Stimulated activated naive CD8-positive, alpha-beta T cell treated with anti-CD3 and anti-CD28 coated beads, Interleukin-15, amount 100 ng/mL, for 72 hours (primary cell): ENCODE measurements around the gene RHOV.

Experiments
- ATAC-seq: fragments of 150-1000 bp; cut with Tn5 transposase; 2 replicates; pipeline ENCODE4 v1.10.0; 2021; ENCODE audit warnings: mild to moderate bottlenecking, moderate library complexity
- DNase-seq, 2 donors: peaks; one replicate each; pipeline ENCODE4 v3.0.0; 2021 to 2022
- H3K27ac Mint-ChIP-seq, 2 donors: one replicate each; pipeline ENCODE4 v1.8.0; 2022; ENCODE audit warnings: mild to moderate bottlenecking in 2 of 2, mixed read lengths in 2 of 2, moderate library complexity in 2 of 2
- H3K27me3 Mint-ChIP-seq: one replicate; pipeline ENCODE4 v1.8.0; 2022; ENCODE audit warnings: mixed read lengths
- H3K4me1 Mint-ChIP-seq: one replicate; pipeline ENCODE4 v1.8.0; 2022; ENCODE audit warnings: mild to moderate bottlenecking, mixed read lengths
- H3K4me3 Mint-ChIP-seq, 2 donors: one replicate each; pipeline ENCODE4 v1.8.0; 2022; ENCODE audit warnings: mild to moderate bottlenecking in 2 of 2, mixed read lengths in 2 of 2, moderate library complexity in 1 of 2
- H3K9me3 Mint-ChIP-seq, 2 donors: one replicate each; pipeline ENCODE4 v1.8.0; 2022; ENCODE audit warnings: mixed read lengths in 2 of 2

RHOV gene

GRCh38 chr15:40845511-40846284, 28.3 kb downstream of the RHOV start:
- Mint-ChIP-seq H3K27ac (no peak overlapping the region), H3K9me3 (no peaks in the 10 kb centered on the region), H3K27me3 (peaks cover 27% of the 10 kb centered on the region), H3K4me1 (peaks cover 35% of the 10 kb centered on the region), H3K4me3 (peak overlapping the region; percentile 9 to 11)
- no peak for DNase-seq
- no peak for ATAC-seq

GRCh38 chr15:40845036-40845435, 29.0 kb downstream of the RHOV start:
- peaks cover 35% of the 10 kb centered on the region for H3K4me1 Mint-ChIP-seq
- peaks cover 27% of the 10 kb centered on the region for H3K27me3 Mint-ChIP-seq
- H3K4me3 Mint-ChIP-seq = peak overlapping the region; percentile 87 to 90
- H3K9me3 Mint-ChIP-seq = no peaks in the 10 kb centered on the region
- ATAC-seq = no peak
- no peak for DNase-seq
- peak overlapping the region in 1 of 2 donors; percentile 77 for H3K27ac Mint-ChIP-seq

GRCh38 chr15:40844696-40845030, 29.4 kb downstream of the RHOV start:
- peak in 1 of 2 donors; percentile 50 for DNase-seq
- H3K4me1 Mint-ChIP-seq = peaks cover 35% of the 10 kb centered on the region
- peaks cover 27% of the 10 kb centered on the region for H3K27me3 Mint-ChIP-seq
- H3K27ac Mint-ChIP-seq = peak overlapping the region in 1 of 2 donors; percentile 77
- H3K9me3 Mint-ChIP-seq = no peaks in the 10 kb centered on the region
- peak overlapping the region; percentile 87 to 90 for H3K4me3 Mint-ChIP-seq
- peak; percentile 68 for ATAC-seq

GRCh38 chr15:40843885-40844695, 29.9 kb downstream of the RHOV start, which contains the start of gene SPINT1:
Gene SPINT1, plus strand, starts transcription at chr15:40844048. Its CDS starts 507 bp downstream, at chr15:40844555.
- peak within 1 kb of the TSS in 1 of 2 donors; percentile 77 for H3K27ac Mint-ChIP-seq

GRCh38 chr15:40843261-40843884, 30.7 kb downstream of the RHOV start:
- no peak for DNase-seq
- Mint-ChIP-seq H3K27me3 (peaks cover 27% of the 10 kb centered on the region), H3K4me1 (peaks cover 35% of the 10 kb centered on the region), H3K27ac (no peak overlapping the region), H3K9me3 (no peaks in the 10 kb centered on the region), H3K4me3 (peak overlapping the region; percentile 61 to 78)
- ATAC-seq = no peak

More at GRCh38 chr15:40843885-40844695, 29.9 kb downstream of the RHOV start, which contains the start of gene SPINT1:
- H3K4me1 Mint-ChIP-seq = peaks cover 35% of the 10 kb centered on the region
- H3K9me3 Mint-ChIP-seq = no peaks in the 10 kb centered on the region
- DNase-seq (peak; percentile 59 to 61), ATAC-seq (peak; percentile 77)
- peaks cover 27% of the 10 kb centered on the region for H3K27me3 Mint-ChIP-seq
- H3K4me3 Mint-ChIP-seq = peak within 1 kb of the TSS; percentile 87 to 90

GRCh38 chr15:40841741-40842140, 32.3 kb downstream of the RHOV start:
- Mint-ChIP-seq H3K27me3 (peaks cover 27% of the 10 kb centered on the region), H3K4me3 (no peak overlapping the region), H3K9me3 (no peaks in the 10 kb centered on the region), H3K27ac (no peak overlapping the region), H3K4me1 (peaks cover 19% of the 10 kb centered on the region)
- DNase-seq (no peak), ATAC-seq (no peak)

- Mint-ChIP-seq H3K4me3 (no peak overlapping the region), H3K4me1 (no peaks in the 10 kb centered on the region), H3K9me3 (no peaks in the 10 kb centered on the region), H3K27ac (no peak overlapping the region), H3K27me3 (peaks cover 12% of the 10 kb centered on the region)
- ATAC-seq (no peak), DNase-seq (no peak)
These were observed 35.3 kb downstream of the RHOV start for GRCh38 chr15:40838756-40839155.

- ATAC-seq (no peak), DNase-seq (no peak)
- no peaks in the 10 kb centered on the region for H3K27me3 Mint-ChIP-seq
- no peak overlapping the region for H3K4me3 Mint-ChIP-seq
- H3K4me1 Mint-ChIP-seq = no peaks in the 10 kb centered on the region
- no peak overlapping the region for H3K27ac Mint-ChIP-seq
- H3K9me3 Mint-ChIP-seq = no peaks in the 10 kb centered on the region
These were observed 38.0 kb downstream of the RHOV start for GRCh38 chr15:40836020-40836419.

- H3K27me3 Mint-ChIP-seq = no peaks in the 10 kb centered on the region
- no peaks in the 10 kb centered on the region for H3K9me3 Mint-ChIP-seq
These were observed 41.1 kb downstream of the RHOV start for GRCh38 chr15:40832903-40833302.

GRCh38 chr15:40831861-40832260, 42.2 kb downstream of the RHOV start:
- H3K27ac Mint-ChIP-seq = no peak overlapping the region
- H3K4me1 Mint-ChIP-seq = no peaks in the 10 kb centered on the region
- no peak overlapping the region for H3K4me3 Mint-ChIP-seq
- no peaks in the 10 kb centered on the region for H3K9me3 Mint-ChIP-seq
- DNase-seq (no peak), ATAC-seq (no peak)
- H3K27me3 Mint-ChIP-seq = no peaks in the 10 kb centered on the region

More at GRCh38 chr15:40832903-40833302, 41.1 kb downstream of the RHOV start:
- no peak for ATAC-seq
- DNase-seq = no peak
- Mint-ChIP-seq H3K4me3 (no peak overlapping the region), H3K4me1 (no peaks in the 10 kb centered on the region), H3K27ac (no peak overlapping the region)

GRCh38 chr15:40830884-40831283, 43.1 kb downstream of the RHOV start:
- no peaks in the 10 kb centered on the region for H3K27me3 Mint-ChIP-seq
- DNase-seq (no peak), ATAC-seq (no peak)
- no peaks in the 10 kb centered on the region for H3K4me1 Mint-ChIP-seq
- H3K27ac Mint-ChIP-seq = no peak overlapping the region
- H3K4me3 Mint-ChIP-seq = no peak overlapping the region
- no peaks in the 10 kb centered on the region for H3K9me3 Mint-ChIP-seq

- H3K27ac Mint-ChIP-seq = no peak overlapping the region
- H3K4me3 Mint-ChIP-seq = no peak overlapping the region
- no peaks in the 10 kb centered on the region for H3K9me3 Mint-ChIP-seq
- no peaks in the 10 kb centered on the region for H3K27me3 Mint-ChIP-seq
- H3K4me1 Mint-ChIP-seq = no peaks in the 10 kb centered on the region
- DNase-seq = no peak
- ATAC-seq = no peak
These were observed 44.9 kb downstream of the RHOV start for GRCh38 chr15:40829115-40829514.

- H3K27ac Mint-ChIP-seq = peak within 1 kb of the TSS in 1 of 2 donors; percentile 4
- H3K4me1 Mint-ChIP-seq = no peaks in the 10 kb centered on the region
- DNase-seq (no peak), ATAC-seq (no peak)
- no peaks in the 10 kb centered on the region for H3K9me3 Mint-ChIP-seq
- H3K27me3 Mint-ChIP-seq = no peaks in the 10 kb centered on the region
- no peak within 1 kb of the TSS for H3K4me3 Mint-ChIP-seq
These were observed 45.5 kb downstream of the RHOV start, which contains the start of gene PPP1R14D for GRCh38 chr15:40828447-40829036. Gene PPP1R14D, minus strand, starts transcription at chr15:40828708. Its CDS starts 67 bp downstream, at chr15:40828641.

GRCh38 chr15:40826423-40827075, 47.5 kb downstream of the RHOV start:
- no peak overlapping the region for H3K4me3 Mint-ChIP-seq
- no peak for DNase-seq
- no peak for ATAC-seq
- no peaks in the 10 kb centered on the region for H3K27me3 Mint-ChIP-seq
- no peaks in the 10 kb centered on the region for H3K9me3 Mint-ChIP-seq
- no peak overlapping the region for H3K27ac Mint-ChIP-seq
- no peaks in the 10 kb centered on the region for H3K4me1 Mint-ChIP-seq
